H1 (cell line): ENCODE results near the gene RPGR. TPM values are rescaled to one million over a fixed set of nuclear protein-coding genes. Genes with fewer than 3 reads are reported as not detected.

Experiments
- ASH2L ChIP-seq: fragments of 200-600, 300-600 bp; sonication (generic); IDR thresholded peaks from one replicate; pipeline ENCODE4 v1.7.1; 2017; ENCODE audit warnings: low read length
- CTCF ChIP-seq, 3 experiments: IDR thresholded peaks; 1 replicate in 2 of 3; 2 replicates in 1 of 3; pipeline versions ENCODE4 v1.5.1 to v1.6.1; 2011; ENCODE audit warnings: low read length in 3 of 3, mild to moderate bottlenecking in 3 of 3, inconsistent platforms in 2 of 3, low read depth in 1 of 3, moderate library complexity in 1 of 3; ENCODE audit not compliant: insufficient read depth in 1 of 3; ENCODE audit errors: control extremely low read depth in 1 of 3
- KDM5A ChIP-seq: fragments of 200-600 bp; IDR thresholded peaks from 2 replicates; pipeline ENCODE4 v1.7.1; 2012; ENCODE audit warnings: mild to moderate bottlenecking, low read length, inconsistent platforms, mixed read lengths
- MAFK ChIP-seq: IDR thresholded peaks from 2 replicates; pipeline ENCODE4 v1.6.1; 2012; ENCODE audit warnings: low read depth, mild to moderate bottlenecking, improper control_type of control experiment, low read length
- NRF1 ChIP-seq: IDR thresholded peaks from 2 replicates; pipeline ENCODE4 v1.6.1; 2011; ENCODE audit warnings: mild to moderate bottlenecking, low read depth, low read length, improper control_type of control experiment
- POLR2AphosphoS5 ChIP-seq: IDR thresholded peaks from 2 replicates; pipeline ENCODE4 v1.6.1; 2011; ENCODE audit warnings: low read depth, low read length
- RBBP5 ChIP-seq: IDR thresholded peaks from 2 replicates; pipeline ENCODE4 v1.7.1; 2012; ENCODE audit warnings: low read depth, mild to moderate bottlenecking, inconsistent platforms, low read length, moderate library complexity, borderline replicate concordance
- SIN3A ChIP-seq, 2 experiments: IDR thresholded peaks in 1 of 2; conservative IDR thresholded peaks in 1 of 2; 2 replicates each; pipeline ENCODE4 v1.6.1; 2011 to 2012; ENCODE audit warnings: low read length in 2 of 2, improper control_type of control experiment in 1 of 2, low read depth in 1 of 2, mild to moderate bottlenecking in 1 of 2
- SP1 ChIP-seq: IDR thresholded peaks from 2 replicates; pipeline ENCODE4 v1.6.1; 2011; ENCODE audit warnings: low read depth, low read length
- polyA plus RNA-seq, 7 experiments: library from polyadenylated mRNA; depleted of rRNA in 3 of 7; stranded (reverse) in 5 of 7; unstranded in 2 of 7; fragments of >200 nt in 5 of 7; fragments of 200-250 nt in 2 of 7; gene quantifications; 1 replicate in 5 of 7; 2 replicates in 1 of 7; 4 replicates in 1 of 7; pipeline versions ENCODE4 v1.2.1 to v1.2.3, GENCODE V29; 2011 to 2013; ENCODE audit warnings: missing spikeins in 2 of 7, mixed read lengths in 2 of 7
- total RNA-seq: library from RNA; stranded (reverse); fragmentation: NEBNext Ultra II Directional; extraction: Animal tissue kit (Norgen Biotek cat#: 25700); gene quantifications from 2 replicates; pipeline ENCODE4 v1.2.1, GENCODE V29; 2021
- TF ChIP-seq, protein P1 (sequence below): fragments of 300-600 bp; sonication (generic); IDR thresholded peaks from 2 replicates; pipeline ENCODE4 v1.7.1; 2012; ENCODE audit warnings: low read length, moderate library complexity, mild to moderate bottlenecking, inconsistent platforms; ENCODE audit not compliant: insufficient replicate concordance

RPGR gene
- total and polyA plus RNA-seq, 2 of the 8 experiments (the other 6 are each of a cell fraction or from before 2014, with no cell fraction given): 1.6 to 10.0 TPM

- TF ChIP-seq, protein P1, sequence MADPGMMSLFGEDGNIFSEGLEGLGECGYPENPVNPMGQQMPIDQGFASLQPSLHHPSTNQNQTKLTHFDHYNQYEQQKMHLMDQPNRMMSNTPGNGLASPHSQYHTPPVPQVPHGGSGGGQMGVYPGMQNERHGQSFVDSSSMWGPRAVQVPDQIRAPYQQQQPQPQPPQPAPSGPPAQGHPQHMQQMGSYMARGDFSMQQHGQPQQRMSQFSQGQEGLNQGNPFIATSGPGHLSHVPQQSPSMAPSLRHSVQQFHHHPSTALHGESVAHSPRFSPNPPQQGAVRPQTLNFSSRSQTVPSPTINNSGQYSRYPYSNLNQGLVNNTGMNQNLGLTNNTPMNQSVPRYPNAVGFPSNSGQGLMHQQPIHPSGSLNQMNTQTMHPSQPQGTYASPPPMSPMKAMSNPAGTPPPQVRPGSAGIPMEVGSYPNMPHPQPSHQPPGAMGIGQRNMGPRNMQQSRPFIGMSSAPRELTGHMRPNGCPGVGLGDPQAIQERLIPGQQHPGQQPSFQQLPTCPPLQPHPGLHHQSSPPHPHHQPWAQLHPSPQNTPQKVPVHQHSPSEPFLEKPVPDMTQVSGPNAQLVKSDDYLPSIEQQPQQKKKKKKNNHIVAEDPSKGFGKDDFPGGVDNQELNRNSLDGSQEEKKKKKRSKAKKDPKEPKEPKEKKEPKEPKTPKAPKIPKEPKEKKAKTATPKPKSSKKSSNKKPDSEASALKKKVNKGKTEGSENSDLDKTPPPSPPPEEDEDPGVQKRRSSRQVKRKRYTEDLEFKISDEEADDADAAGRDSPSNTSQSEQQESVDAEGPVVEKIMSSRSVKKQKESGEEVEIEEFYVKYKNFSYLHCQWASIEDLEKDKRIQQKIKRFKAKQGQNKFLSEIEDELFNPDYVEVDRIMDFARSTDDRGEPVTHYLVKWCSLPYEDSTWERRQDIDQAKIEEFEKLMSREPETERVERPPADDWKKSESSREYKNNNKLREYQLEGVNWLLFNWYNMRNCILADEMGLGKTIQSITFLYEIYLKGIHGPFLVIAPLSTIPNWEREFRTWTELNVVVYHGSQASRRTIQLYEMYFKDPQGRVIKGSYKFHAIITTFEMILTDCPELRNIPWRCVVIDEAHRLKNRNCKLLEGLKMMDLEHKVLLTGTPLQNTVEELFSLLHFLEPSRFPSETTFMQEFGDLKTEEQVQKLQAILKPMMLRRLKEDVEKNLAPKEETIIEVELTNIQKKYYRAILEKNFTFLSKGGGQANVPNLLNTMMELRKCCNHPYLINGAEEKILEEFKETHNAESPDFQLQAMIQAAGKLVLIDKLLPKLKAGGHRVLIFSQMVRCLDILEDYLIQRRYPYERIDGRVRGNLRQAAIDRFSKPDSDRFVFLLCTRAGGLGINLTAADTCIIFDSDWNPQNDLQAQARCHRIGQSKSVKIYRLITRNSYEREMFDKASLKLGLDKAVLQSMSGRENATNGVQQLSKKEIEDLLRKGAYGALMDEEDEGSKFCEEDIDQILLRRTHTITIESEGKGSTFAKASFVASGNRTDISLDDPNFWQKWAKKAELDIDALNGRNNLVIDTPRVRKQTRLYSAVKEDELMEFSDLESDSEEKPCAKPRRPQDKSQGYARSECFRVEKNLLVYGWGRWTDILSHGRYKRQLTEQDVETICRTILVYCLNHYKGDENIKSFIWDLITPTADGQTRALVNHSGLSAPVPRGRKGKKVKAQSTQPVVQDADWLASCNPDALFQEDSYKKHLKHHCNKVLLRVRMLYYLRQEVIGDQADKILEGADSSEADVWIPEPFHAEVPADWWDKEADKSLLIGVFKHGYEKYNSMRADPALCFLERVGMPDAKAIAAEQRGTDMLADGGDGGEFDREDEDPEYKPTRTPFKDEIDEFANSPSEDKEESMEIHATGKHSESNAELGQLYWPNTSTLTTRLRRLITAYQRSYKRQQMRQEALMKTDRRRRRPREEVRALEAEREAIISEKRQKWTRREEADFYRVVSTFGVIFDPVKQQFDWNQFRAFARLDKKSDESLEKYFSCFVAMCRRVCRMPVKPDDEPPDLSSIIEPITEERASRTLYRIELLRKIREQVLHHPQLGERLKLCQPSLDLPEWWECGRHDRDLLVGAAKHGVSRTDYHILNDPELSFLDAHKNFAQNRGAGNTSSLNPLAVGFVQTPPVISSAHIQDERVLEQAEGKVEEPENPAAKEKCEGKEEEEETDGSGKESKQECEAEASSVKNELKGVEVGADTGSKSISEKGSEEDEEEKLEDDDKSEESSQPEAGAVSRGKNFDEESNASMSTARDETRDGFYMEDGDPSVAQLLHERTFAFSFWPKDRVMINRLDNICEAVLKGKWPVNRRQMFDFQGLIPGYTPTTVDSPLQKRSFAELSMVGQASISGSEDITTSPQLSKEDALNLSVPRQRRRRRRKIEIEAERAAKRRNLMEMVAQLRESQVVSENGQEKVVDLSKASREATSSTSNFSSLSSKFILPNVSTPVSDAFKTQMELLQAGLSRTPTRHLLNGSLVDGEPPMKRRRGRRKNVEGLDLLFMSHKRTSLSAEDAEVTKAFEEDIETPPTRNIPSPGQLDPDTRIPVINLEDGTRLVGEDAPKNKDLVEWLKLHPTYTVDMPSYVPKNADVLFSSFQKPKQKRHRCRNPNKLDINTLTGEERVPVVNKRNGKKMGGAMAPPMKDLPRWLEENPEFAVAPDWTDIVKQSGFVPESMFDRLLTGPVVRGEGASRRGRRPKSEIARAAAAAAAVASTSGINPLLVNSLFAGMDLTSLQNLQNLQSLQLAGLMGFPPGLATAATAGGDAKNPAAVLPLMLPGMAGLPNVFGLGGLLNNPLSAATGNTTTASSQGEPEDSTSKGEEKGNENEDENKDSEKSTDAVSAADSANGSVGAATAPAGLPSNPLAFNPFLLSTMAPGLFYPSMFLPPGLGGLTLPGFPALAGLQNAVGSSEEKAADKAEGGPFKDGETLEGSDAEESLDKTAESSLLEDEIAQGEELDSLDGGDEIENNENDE: no peak
- TF ChIP-seq RBBP5 (no peak), MAFK (no peak), ASH2L (no peak), POLR2AphosphoS5 (no peak), SP1 (no peak), NRF1 (no peak), CTCF (IDR thresholded peaks at IDR 0.05; ENCODE audit: control extremely low read depth in 1 of 3, insufficient read depth in 1 of 3, low read depth in 1 of 3, low read length in 3 of 3) (no peak), KDM5A (no peak), SIN3A (conservative IDR thresholded peaks at IDR 0.05 in 1 of 2, IDR thresholded peaks at IDR 0.05 in 1 of 2; ENCODE audit: low read depth in 1 of 2, low read length in 2 of 2) (no peak)
Observed at GRCh38 chrX:38275615-38276014, 51.7 kb downstream of the RPGR start (continued).
